Activated T-helper 1 cell treated with anti-CD3 and anti-CD28 coated beads, Interleukin-12 subunit alpha, Interleukin-12 subunit beta, Interleukin-2, Interleukin-4 antibody, amounts not matched to agents 30 ng/mL and 10 ng/mL and 1 ng/mL, durations not matched to agents 14 hours and 24 hours and 36 hours (primary cell): ENCODE measurements around the gene DISP1. TPM values are rescaled to one million over a fixed set of nuclear protein-coding genes. Genes with fewer than 3 reads are reported as not detected.
"Not testable (repeated sequence)": the region's sequence is repeated elsewhere in the genome, so short reads cannot be mapped to it uniquely, and the experiment has no call there.

Source experiments
- DNase-seq: peaks from one replicate; pipeline ENCODE4 v3.0.0; 2021; ENCODE audit warnings: low spot score
- H3K27ac Mint-ChIP-seq: one replicate; pipeline ENCODE4 v1.8.0; 2021; ENCODE audit warnings: mild to moderate bottlenecking, mixed read lengths
- H3K27me3 Mint-ChIP-seq: one replicate; pipeline ENCODE4 v1.8.0; 2022; ENCODE audit warnings: mild to moderate bottlenecking, moderate library complexity, mixed read lengths; ENCODE audit not compliant: insufficient read depth
- H3K36me3 Mint-ChIP-seq: one replicate; pipeline ENCODE4 v1.8.0; 2021; ENCODE audit warnings: low read depth, mixed read lengths
- H3K4me1 Mint-ChIP-seq: one replicate; pipeline ENCODE4 v1.8.0; 2021; ENCODE audit warnings: low read depth, mixed read lengths
- H3K4me3 Mint-ChIP-seq: one replicate; pipeline ENCODE4 v1.8.0; 2021; ENCODE audit warnings: mild to moderate bottlenecking, moderate library complexity, mixed read lengths
- H3K9me3 Mint-ChIP-seq: one replicate; pipeline ENCODE4 v1.8.0; 2021; ENCODE audit warnings: mixed read lengths
- intact Hi-C: fragments of 100-400 bp; cut with micrococcal nuclease; formaldehyde crosslinking; loops from one replicate; pipeline ENCODE4 v1.15.1; 2024
- total RNA-seq: library from RNA; stranded (reverse); gene quantifications from 2 replicates; pipeline ENCODE4 v1.2.3, GENCODE V29; 2022

Gene DISP1
- total RNA-seq, 1 donor from 2014 or later: 1.0 TPM

GRCh38 chr1:222843469-222844410 is 28.9 kb downstream of the DISP1 start:
- no peaks in the 10 kb centered on the region for H3K36me3 Mint-ChIP-seq
- H3K27ac Mint-ChIP-seq: no peak overlapping the region
- H3K27me3 Mint-ChIP-seq: no peaks in the 10 kb centered on the region
- DNase-seq: no peak
- intact Hi-C loops: no loop called here
- no peaks in the 10 kb centered on the region for H3K9me3 Mint-ChIP-seq
- no peaks in the 10 kb centered on the region for H3K4me1 Mint-ChIP-seq
- H3K4me3 Mint-ChIP-seq: no peak overlapping the region

GRCh38 chr1:222844411-222844779 is 29.6 kb downstream of the DISP1 start:
- no peaks in the 10 kb centered on the region for H3K36me3 Mint-ChIP-seq
- no peak overlapping the region for H3K27ac Mint-ChIP-seq
- DNase-seq: no peak
- H3K27me3 Mint-ChIP-seq: no peaks in the 10 kb centered on the region
- H3K4me1 Mint-ChIP-seq: no peaks in the 10 kb centered on the region
- no peaks in the 10 kb centered on the region for H3K9me3 Mint-ChIP-seq
- H3K4me3 Mint-ChIP-seq: no peak overlapping the region
- intact Hi-C loops: no loop called here

GRCh38 chr1:222845763-222846162 is 30.9 kb downstream of the DISP1 start:
- Mint-ChIP-seq H3K27ac (no peak overlapping the region), H3K9me3 (no peaks in the 10 kb centered on the region), H3K4me3 (no peak overlapping the region), H3K4me1 (no peaks in the 10 kb centered on the region), H3K36me3 (peaks cover 3% of the 10 kb centered on the region), H3K27me3 (no peaks in the 10 kb centered on the region)
- DNase-seq: no peak
- intact Hi-C loops: no loop called here

- H3K36me3 Mint-ChIP-seq, H3K9me3 Mint-ChIP-seq, H3K4me1 Mint-ChIP-seq, H3K27ac Mint-ChIP-seq, H3K27me3 Mint-ChIP-seq, H3K4me3 Mint-ChIP-seq, DNase-seq, intact Hi-C loops: not testable (repeated sequence)
Observed at GRCh38 chr1:222850550-222850949, 35.7 kb downstream of the DISP1 start.

- H3K27me3 Mint-ChIP-seq: no peaks in the 10 kb centered on the region
- H3K9me3 Mint-ChIP-seq: peaks cover 4% of the 10 kb centered on the region
- peaks cover 4% of the 10 kb centered on the region for H3K36me3 Mint-ChIP-seq
- H3K27ac Mint-ChIP-seq: no peak overlapping the region
- no peak overlapping the region for H3K4me3 Mint-ChIP-seq
- no peak for DNase-seq
- no peaks in the 10 kb centered on the region for H3K4me1 Mint-ChIP-seq
- intact Hi-C loops: no loop called here
Observed at GRCh38 chr1:222852326-222852725, 37.5 kb downstream of the DISP1 start.

- H3K9me3 Mint-ChIP-seq: peaks cover 13% of the 10 kb centered on the region
- H3K27ac Mint-ChIP-seq: no peak overlapping the region
- H3K36me3 Mint-ChIP-seq: no peaks in the 10 kb centered on the region
- intact Hi-C loops: no loop called here
- H3K4me3 Mint-ChIP-seq: no peak overlapping the region
- no peaks in the 10 kb centered on the region for H3K4me1 Mint-ChIP-seq
- no peak for DNase-seq
- no peaks in the 10 kb centered on the region for H3K27me3 Mint-ChIP-seq
Observed at GRCh38 chr1:222861062-222861461, 46.2 kb downstream of the DISP1 start.

Other genes with a start within 250 kb of the DISP1 start
- 19.2 and 19.7 TPM in 2 replicates for gene TAF1A, start 225.1 kb upstream of the DISP1 start, total RNA-seq
- gene MIA3, start 196.9 kb upstream of the DISP1 start, total RNA-seq: 42.7 and 42.8 TPM in 2 replicates
- 36.3 and 37.5 TPM in 2 replicates for gene AIDA, start 102.5 kb upstream of the DISP1 start, total RNA-seq
- gene BROX, start 102.5 kb upstream of the DISP1 start, total RNA-seq: 37.4 and 38.2 TPM in 2 replicates
- 0.49 TPM in 1 of 2 replicates, not detected in the other for gene FAM177B, start 77.8 kb upstream of the DISP1 start, total RNA-seq